ENCODE measurements around the gene NELL1.

Gene NELL1

DNA sequence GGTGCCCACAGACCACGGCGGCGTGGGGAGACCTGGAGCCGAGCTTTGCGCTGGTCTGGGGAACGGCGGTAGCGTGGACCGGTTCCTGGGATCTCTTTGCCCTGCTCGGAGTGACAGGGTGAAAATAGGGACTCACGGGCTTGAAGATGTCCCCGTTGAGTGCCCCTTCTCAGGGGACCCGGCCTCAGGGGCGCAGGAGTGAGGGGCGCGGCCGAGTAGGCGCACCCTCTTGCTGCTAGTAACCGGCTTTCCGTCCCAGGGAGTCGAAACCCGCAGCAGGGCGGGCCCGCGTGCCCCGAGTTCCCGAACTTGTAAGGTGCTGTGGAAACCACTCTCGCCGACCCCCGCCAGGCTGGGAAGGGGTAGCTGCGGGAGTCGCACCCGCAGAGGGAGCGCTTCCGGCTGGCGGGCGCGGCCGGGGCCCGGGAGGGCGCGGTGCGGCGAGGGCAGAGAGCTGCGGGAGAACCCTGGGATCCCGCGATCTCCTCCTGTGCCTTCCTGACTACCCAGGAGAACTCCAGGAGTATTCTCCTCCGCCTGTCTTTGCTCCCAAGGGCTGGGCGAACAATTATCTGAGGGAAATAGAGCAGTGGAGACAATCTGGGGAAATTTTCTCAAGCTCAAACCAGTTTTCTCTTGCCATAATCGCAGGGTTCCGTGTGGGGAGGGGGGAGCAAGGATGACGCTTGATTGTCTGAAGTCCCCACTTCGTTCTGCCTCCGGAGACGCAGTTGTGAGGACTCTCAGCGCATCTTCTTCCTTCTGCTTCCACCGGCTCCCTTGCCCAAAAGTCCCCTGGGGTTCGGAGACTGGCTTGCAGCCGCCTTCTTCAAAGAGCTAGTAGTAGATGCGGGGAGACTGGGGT, 666 bp downstream of the NELL1 start:
- peak; percentile 69 for DNase-seq

DNA sequence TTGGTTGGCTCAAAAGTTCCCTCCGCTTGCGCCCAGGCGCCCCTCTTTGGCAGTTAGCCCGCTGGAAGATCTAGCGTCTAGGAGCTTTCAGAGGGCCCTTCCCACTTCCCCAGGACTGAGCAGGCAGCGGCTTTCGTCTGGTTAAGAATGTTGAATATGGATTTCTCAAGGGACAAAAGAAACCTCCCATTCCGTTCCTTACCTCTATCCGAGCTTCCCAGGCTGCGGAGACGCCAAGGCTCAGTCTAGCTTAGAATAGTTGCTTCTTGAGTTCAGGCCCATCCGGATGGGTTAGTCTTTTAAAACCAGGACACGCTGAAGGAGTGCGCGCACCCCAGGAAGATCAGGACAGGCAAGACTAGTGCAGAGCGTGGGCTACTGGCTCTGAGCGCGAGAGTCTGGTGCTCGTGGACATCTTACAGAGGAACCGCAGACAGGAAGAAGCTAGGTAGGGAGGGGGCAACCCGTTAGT, 1.6 kb downstream of the NELL1 start:
- DNase-seq: peak; percentile 53

DNA sequence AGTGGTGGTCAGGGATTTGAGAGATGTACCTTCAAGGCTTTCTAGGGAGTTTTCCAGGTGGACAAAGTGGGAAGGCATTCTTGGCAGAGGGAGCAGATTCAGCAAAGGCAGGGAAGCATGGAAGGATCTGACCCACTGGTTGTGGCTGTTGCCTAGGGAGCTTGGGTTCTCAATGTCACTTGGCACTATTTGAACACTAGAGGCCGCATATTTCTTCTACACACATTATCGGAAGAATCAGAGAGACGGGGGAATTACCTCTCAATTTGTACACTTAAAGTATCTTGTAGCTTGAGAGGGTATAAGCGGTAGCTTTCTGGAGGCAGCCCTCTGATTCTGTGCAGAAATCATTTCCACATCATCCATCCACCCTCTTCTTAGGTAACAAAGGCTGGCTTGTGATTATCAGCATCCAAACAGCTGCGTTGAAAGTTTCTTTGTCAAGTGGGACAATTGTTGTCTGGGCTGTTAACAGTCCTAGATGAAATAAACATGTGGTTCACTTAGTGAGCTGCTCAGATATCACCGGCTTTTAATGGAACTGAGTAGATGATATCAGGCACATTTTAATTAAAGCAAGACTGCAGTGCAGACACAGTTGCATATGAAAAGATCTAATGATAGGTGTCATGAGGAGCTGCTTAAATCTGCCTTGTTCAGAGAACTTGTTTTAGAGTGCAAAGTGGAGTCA, 2.6 kb downstream of the NELL1 start:
- DNase-seq: peak; percentile 54

DNA sequence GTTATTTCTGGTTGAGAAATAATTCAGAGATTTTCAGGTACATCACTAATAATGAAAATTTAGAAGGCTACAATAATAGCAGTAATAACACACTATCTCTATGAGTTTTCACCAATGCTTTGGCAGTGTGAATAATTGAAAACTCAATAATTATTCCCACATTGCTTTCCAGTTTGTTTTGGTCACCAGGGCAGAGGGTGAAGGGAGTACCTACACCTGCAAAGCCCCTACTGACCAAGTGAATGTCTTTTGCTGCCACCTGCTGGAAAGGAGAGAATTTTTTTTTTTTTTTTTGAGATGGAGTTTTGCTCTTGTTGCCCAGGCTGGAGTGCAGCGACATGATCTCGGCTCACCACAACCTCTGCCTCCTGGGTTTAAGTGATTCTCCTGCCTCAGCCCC, 3.2 kb downstream of the NELL1 start:
- peak; percentile 40 for DNase-seq

DNA sequence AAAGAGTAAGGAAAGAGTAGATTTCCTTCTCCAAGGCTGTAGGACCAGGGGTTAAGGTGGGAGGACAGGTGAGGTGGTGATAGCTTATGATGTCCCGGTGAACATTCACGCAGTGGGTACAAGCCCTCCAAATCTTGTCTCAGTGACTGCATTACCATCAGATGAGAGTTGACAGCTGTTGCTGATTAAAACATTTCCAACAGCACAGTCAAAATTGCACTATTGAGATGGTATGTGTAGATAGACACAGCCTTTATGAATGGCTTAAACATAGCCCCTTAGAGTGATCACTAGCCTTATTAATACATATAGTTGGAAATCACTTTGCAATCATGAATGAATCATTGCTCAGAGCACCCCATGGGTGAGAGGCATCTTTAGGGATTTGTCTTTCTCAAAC, 7.3 kb downstream of the NELL1 start:
- no peak for DNase-seq

DNA sequence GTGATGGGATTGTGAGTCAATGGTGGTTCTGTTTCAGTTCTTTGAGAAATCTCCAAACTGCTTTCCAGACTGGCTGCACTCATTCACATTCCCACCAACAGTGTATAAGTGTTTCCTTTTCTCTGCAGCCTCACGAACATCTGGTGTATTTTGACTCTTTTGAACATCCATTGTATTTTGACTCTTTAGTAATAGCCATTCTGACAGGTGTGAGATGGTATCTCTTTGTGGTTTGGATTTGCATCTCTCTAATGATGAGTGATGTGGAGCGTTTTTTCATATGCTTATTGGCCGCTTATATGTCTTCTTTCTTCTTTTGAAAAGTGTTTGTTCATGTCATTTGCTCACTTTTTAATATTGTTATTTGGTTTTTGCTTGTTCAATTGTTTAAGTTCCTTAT, 19.4 kb downstream of the NELL1 start:
- no peak for DNase-seq

DNA sequence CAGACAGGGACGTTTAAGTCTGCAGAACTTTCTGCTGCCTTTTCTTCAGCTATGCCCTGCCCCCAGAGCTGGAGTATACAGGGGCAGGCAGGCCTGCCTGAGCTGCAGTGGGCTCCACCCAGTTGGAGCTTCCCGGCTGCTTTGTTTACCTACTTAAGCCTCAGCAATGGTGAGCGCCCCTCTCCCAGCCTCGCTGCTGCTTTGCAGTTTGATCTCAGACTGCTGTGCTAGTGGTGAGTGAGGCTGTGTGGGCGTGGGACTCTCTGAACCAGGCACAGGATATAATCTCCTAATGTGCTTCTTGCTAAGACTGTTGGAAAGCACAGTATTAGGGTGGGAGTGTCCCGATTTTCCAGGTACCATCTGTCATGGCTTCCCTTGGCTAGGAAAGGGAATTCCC, 38.5 kb downstream of the NELL1 start:
- no peak for DNase-seq

DNA sequence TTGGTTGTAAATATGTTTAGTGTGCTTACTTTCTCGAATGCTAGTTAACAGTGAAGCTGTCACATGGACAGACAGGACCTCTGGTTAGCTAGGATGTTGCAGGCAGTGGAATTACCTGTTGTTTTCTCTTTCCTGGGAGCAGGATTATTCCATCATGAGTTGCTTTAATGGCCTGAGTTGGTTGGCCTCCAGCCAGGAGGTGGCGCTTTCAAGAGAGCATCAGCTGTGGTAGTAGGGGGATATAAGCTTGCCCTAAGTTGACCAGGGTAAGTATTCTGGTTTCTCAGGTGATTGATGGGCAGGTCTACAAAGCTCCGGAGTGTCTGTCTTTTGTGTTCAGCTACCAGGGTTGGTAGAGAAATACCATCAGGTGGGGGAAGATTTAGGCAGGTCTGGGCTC, 43.5 kb downstream of the NELL1 start:
- no peak for DNase-seq

DNA sequence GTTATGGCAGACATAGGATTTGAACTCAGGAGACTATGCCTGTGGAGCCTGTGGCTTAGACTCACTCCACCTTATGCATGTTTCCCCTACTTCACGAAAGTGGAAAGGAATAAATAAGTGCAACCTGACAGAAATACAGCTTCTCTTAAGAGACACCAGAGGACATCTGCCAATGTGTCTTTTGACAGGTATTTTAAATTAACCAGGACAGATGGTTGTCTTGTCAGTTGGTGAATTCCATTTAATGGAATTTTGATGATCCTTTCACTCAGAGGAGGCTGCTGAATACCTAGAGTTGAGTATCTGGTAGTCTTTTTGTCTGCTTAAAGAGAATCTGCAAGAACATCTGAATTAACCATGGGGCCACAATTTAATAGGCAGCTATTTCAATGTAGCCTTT, 46.1 kb downstream of the NELL1 start:
- DNase-seq: no peak

DNA sequence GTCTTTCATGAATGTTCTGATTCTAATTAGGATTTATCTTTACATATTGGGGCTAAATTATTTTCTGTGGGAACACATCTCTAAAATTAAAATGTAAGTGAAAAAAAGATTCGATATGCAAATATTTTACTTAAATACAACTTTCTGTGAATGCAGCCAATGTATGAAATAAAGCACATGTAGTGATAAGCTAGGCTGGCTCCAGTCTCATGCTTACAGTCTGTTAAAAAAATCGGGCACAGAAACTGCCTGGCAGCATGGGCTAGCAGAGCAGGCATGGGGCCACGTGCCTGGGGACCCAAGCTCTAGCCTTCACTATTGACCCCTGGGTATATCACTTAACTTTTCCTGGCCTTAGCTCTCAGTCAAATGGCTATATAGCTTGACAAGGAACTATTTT, 46.5 kb downstream of the NELL1 start:
- DNase-seq: no peak

DNA sequence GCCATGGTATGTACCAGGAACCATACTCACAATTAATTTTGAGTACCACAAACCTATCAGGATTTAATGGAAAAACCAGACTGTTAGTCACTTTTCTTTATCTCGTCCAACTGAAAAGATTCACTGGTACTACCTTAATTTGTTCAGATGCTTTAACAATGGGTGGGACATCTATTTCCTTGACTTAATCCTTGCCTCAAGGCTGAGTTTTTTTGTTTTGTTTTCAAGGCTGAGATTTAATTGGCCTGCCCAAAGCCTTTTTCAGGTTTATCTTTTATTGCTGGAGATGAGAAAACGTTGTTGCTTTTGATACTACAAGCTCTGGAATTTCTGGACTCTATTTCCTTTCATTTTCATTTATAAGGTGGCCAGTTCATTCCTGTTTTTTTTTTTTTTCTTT, 50.4 kb downstream of the NELL1 start:
- no peak for DNase-seq

DNA sequence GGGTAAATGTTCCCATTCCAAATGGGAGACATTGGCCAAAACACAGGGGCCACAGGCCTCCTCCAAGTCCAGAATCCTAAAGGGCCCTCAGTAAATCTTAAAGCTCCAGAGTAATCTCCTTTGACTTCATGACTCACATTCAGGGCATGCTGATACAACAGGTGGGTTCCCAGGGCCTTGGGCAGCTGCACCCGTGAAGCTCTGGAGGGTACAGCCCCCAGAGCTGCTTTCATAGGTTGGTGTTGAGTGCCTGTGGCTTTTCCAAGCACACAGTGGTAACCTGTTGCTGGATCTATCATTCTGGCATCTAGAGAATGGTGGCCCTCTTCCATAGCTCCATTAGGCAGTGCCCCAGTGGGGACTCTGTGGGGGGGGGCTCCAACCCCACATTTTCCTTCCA, 54.0 kb downstream of the NELL1 start:
- DNase-seq: no peak

DNA sequence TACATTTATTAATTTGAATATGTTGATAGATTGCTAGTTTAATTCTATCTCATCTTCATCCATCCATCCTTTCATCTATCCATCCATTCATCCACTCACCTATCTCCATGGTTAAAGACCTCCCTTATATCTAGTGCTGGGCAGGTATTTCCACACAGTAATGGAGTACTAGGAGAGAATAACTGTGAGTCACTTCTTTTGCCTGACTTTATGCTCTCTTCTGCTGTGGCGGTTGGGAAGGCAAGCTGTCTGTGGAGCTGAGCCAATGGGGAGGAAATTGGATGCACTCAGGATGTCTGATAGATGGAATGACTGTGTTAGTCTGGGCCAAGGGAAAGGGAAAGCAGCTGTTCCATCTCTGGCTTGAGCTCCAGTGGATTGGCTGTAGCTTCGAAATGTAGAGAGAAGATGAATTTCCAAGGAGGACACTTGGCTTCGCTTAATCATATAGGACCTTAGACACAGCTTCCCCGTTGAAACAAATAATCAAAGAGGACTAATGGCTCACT, 60.3 kb downstream of the NELL1 start:
- DNase-seq: no peak

DNA sequence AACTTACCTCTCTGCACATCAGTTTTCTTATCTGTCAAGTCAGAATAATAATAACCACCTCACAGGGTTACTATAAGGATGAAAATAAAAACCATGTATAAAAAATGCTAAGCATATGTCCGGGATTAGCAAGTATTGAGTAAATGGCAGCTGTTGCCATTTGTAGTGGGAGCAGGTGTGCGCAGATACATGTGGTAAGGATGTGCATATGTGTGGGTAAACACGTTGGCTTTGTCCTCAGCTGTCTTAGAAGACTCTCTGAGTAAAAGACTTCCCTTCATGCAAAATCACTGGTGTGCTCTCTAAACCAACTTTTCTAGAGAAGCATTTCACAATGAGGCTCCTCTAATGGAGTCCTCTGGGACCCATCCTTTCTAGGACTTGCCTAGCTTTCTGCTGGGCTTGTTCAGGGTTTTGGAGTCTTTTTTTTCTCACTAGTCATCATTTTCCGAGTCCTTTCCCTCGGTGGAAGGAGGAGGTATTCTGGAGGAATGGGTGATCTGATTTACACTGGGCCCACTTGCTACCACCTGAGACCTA, 62.4 kb downstream of the NELL1 start:
- no peak for DNase-seq

DNA sequence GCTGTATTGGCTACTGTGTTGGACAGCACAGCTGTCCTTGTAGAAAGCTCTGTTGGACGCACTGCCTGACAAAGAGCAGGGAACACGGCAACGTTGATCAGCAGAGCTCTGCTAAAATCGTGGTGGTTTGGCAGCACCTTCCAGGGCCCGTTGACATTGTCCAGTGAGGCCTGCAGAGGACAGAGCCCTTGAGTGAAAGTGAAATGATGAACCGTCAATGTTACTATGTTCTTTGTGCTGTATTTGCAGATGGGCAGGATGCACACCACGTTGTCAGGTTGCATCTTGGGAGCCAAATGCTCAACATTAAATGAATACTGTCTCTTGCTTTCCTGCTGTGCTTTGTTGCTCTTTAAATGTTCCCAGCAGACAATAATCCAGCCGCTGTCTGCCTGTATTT, 69.7 kb downstream of the NELL1 start:
- DNase-seq: peak; percentile 64

DNA sequence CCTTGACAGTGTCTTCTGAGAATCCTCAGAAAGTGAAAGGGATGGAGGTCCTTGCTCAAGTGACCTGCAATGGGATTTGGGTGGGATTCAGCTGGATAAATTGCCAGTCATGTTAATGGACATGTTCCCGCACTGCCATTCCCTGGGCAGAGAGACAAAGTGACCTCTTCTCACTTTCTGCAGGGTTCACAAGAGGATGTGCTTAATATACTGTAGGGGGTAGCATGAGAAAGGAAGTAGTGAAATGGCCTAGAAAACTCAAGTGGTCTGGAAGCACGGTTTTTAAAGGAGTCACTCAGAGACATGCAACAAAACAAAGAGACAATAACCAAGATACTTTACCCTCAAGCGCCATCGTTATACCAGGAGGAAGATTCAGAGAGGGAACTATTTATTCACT, 70.2 kb downstream of the NELL1 start:
- DNase-seq: no peak

DNA sequence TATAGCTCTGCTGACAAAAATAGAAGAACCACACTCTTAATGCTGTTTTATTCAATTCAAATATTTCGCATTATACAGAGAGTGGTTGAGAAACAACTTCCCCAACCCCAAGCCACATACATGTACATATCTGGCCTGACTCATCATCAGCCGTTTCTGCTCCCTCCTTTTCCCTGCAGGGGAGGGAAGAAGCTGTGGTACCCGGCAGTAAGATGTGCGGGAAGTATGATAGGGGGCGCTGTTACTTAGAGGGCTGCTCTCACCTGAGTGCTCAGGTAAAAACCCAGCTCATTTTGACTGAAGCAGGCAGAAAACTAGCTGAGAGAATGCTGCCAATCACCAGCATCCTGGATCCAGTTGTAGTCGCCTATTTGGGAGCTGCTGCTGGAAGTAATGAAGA, 85.5 kb downstream of the NELL1 start:
- DNase-seq: no peak

DNA sequence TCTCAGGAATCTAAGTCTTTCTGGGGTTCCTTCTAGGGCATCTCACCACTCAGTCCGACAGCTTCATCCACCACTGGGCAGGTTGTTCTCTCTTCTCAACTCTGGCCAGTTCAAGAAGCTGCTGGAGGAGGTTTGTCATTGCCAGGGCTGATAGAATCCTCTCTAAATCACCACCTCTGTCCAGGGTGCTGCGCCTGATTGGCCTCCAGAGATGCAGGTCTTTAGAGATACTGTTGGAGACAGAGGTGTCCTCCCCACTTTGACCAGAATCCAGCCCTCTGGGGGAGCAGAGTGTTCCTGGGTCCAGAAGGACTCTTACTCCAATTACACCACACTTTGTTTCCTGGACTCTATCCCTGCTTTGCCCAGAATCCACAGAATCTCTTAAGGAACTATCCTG, 90.2 kb downstream of the NELL1 start:
- no peak for DNase-seq

DNA sequence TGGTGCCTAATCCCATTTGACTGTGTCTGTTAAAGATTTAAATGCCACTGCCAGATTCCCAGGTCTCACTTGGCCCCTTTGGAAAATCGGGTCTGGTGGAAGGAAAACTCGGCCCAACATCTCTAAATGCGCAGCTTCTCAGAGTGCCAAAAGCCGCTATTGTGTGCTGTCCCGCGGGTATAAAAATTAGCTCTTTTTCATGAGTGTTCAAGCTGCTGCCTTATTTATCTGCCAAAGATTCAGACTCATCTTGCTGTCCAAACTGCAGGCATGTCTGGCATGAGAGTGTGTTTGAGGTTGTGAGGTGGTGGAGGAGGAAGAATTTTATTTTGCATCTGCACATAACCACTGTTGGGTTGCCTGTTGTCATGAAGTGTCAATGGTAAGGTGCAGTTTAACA, 91.4 kb downstream of the NELL1 start:
- DNase-seq: no peak

DNA sequence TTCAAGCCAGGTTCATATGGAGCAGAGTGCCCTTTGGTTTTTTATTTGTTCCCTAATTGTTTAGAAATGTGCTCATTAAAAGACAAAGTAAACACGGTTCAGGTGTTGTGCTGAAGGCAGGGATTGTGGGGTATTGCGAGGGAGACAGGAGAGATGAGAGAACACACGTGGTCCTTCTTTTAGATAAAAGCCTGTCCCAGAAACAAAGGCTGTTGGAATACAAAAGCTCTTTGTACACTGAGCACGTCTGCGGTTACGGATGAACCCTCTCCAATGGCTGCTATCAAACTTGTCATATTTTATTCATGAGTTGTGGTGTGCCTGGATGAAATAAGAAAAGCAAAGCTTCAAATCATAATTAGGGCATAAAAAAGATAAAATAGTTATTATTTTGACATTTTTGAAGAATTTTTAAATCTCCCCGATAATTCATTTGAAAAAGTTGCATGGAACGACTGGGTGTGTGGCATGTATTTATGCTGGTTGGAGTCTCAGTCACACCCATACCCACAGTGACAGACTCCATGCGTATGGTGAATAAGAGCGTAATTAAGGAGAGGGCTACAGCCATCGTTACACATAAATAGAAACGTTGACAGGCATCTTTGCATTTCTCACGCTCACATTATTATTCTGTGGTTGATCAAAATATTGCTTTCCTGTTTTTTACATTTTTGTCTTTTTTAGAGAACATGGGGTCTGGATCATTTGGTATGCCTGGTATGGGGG, 92.9 kb downstream of the NELL1 start:
- peak; percentile 40 for DNase-seq

DNA sequence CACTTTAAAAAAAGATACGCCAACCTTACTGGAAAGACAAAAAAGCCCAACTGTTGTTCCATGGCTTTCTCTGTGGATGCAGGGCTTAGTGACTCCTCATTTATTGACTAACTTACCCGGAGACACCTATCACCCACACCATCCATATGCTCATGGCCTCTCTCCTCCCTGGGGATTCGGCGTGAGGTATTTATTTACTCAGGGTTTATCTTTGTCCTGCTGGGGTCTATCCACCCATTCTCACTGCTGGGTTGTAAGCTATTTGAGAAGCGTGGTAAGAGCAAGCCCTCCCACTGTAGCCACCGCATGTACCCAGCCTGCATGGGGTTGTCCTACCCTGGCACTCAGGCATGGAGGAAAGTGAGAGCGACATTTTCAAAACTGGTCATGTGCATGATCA, 93.6 kb downstream of the NELL1 start:
- no peak for DNase-seq

DNA sequence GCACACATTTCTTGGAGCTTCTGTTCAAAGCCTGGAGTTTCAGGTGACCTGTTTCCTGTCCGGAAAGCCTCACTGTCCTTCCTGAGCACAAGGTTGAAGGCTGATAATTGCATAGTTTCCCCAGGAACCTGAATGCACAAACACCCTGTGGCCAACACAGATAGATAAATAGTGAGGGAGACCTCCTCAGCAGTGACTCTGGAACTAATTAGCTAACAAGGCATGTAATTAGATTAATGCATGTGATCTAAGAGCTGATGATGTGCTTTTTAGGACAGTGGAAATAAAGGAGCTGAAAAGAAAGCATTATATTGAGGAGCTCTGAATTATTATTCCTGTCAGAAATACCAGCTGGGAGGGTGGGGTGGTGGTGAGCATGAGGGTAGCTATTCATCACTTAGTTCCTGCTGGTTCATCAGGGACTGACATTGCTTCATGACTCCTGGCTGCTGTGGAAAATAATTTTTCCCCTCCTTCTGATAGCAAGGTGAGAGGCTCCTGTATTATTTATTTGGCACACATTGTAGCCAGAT, 101.1 kb downstream of the NELL1 start:
- peak; percentile 21 for DNase-seq

DNA sequence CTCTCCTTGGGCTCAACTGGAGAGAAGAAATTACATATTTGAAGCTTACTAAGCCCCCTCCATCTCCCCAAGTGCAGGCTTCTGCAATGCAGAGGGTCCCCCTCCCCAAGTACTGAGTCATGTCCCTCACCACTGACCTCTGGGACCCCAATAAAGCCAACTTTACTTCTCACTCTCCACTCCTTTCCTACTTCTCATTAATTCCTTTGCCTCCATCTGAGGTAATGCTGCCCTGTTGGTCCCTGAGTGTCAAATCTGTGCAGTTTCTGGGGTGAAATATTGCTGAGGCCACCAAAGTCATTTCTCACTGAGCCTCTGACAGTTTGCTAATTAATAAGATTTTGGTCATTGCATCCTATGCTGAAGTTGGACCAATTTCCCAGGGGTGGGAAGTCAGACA, 101.6 kb downstream of the NELL1 start:
- no peak for DNase-seq
